NCI-H748 treated with DMSO at 0.1 percent for 48 hours (cell line): ENCODE results near the gene PROK2.
A peak's percentile ranks its signal among the peaks of the same experiment; 100 is the strongest.

ENCODE experiments used
- DNase-seq: peaks from one replicate; lab custom pipeline; 2025; lab: John Stamatoyannopoulos, UW

PROK2 gene

GRCh38 chr3:71734881-71735280 lies 50.1 kb downstream of the PROK2 start:
- no peak for DNase-seq

DNA sequence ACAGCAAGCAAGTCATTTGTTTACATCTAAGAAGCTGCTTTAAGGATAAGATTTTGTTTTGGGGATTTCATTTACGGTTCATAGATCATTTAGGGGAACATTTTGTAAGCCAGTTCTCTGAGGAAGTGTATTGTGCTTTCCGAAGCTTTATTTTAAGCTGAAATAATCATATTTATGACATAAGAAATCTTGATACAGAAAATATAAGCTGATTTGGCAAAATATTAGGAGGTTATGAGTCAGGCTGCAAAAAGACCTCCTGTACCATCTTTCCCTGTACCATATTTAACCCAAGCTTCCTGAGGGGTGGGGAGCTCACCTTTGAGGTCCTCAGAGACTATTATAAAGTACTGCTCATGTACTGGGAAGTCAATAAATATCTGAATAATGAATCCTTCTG lies 51.6 kb downstream of the PROK2 start:
- DNase-seq: no peak

GRCh38 chr3:71732637-71733036 lies 52.3 kb downstream of the PROK2 start:
- no peak for DNase-seq

GRCh38 chr3:71728632-71729342 lies 56.2 kb downstream of the PROK2 start:
- peak; percentile 75 for DNase-seq

GRCh38 chr3:71726146-71726545 lies 58.8 kb downstream of the PROK2 start:
- no peak for DNase-seq

GRCh38 chr3:71725271-71725991 lies 59.5 kb downstream of the PROK2 start, which contains the start of gene EIF4E3:
EIF4E3 (minus strand) TSS chr3:71725402; CDS start chr3:71725367, 35 bp downstream.
- no peak for DNase-seq

GRCh38 chr3:71724584-71725270 lies 60.2 kb downstream of the PROK2 start:
- DNase-seq: peak; percentile 45

DNA sequence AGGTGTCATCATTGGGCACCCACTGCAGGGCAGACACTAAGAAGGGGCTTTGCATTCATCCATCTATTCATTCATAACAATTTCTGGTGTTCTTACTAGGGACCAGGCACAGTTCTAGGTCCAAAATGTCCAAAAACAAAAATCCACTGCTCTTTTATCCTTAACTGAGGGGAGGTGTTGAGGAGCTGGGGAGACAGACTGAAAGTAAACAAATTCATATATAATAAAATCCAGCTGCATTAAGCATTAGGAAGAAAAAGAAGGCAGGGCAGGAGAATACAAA lies 60.8 kb downstream of the PROK2 start:
- no peak for DNase-seq

DNA sequence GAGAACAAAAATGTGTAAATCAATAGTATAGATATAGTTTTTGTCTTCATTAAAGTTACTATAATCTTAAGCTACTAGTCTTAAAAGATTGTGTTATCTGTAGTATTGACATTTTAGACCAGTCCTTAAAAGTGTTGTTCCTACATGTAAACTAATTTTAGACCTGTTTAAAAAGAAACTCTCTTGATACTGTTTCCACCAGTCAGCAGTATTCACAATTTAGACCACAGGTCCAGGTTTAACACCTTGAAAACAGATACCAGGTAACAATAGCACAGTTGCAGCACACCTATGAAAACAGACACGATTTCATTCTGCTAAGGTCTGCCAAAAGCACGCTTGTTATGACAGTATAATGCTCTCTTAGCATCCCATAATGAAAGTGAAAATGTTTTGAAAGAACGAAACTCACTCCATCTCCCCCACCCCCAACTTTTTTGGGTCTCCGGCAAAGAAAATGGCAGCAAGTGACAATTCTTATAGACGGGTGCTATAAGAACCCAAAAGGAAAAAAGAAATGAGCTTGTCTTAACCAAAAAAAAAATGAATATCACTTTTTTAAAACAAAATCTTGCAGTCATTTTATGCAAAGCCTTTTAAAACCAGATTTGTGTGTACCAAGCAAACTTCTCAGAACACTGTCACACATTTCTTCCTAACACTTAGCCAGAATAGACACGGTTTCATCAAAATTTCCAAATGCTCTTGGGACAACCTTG lies 61.3 kb downstream of the PROK2 start:
- DNase-seq: no peak

- DNase-seq: no peak
Observed at GRCh38 chr3:71722693-71723092, 62.3 kb downstream of the PROK2 start.
